Measurements from ENCODE around the gene BCAR3. TPM values are rescaled to one million over a fixed set of nuclear protein-coding genes. Genes with fewer than 3 reads are reported as not detected.

BCAR3 gene
- total RNA-seq, 4 donors from 2014 or later = 20.2 to 47.2 (median 32.3) TPM

- no peak for DNase-seq (ENCODE audit: extremely low spot score)
- intact Hi-C loops (cut with DNase I) = no loop called here
- Histone ChIP-seq H3K36me3 (no peaks in the 10 kb centered on the region), H3K4me1 (peaks cover 0 to 6% (median under 1%) of the 10 kb centered on the region in 4 donors), H3K27me3 (no peaks in the 10 kb centered on the region), H3K27ac (replicated peaks in 1 of 4) (no peak overlapping the region), H3K4me3 (no peak overlapping the region), H3K9me3 (no peaks in the 10 kb centered on the region)
- TF ChIP-seq EP300 (IDR thresholded peaks at IDR 0.05) = no peak
- TF ChIP-seq CTCF (IDR thresholded peaks at IDR 0.05) = no peak
- no peak for TF ChIP-seq POLR2A (IDR thresholded peaks at IDR 0.05; ENCODE audit: low read depth)
- TF ChIP-seq POLR2AphosphoS5 (IDR thresholded peaks at IDR 0.05) = no peak
- WGBS = 84% methylated on average over 11 of the region's 13 CpGs
Observed at GRCh38 chr1:93728480-93729131, 47.0 kb upstream of the BCAR3 start.

GRCh38 chr1:93723733-93724270, 42.2 kb upstream of the BCAR3 start:
- no peak overlapping the region for H3K4me3 ChIP-seq
- no peak for DNase-seq (ENCODE audit: extremely low spot score)
- H3K36me3 ChIP-seq = no peaks in the 10 kb centered on the region
- H3K4me1 ChIP-seq = peaks cover 18 to 37% (median 26%) of the 10 kb centered on the region in 4 donors
- H3K27ac ChIP-seq (replicated peaks in 1 of 4) = no peak overlapping the region
- H3K9me3 ChIP-seq = no peaks in the 10 kb centered on the region
- intact Hi-C loops (cut with DNase I) = no loop called here
- TF ChIP-seq POLR2AphosphoS5 (IDR thresholded peaks at IDR 0.05) (no peak), POLR2A (IDR thresholded peaks at IDR 0.05; ENCODE audit: low read depth) (no peak), EP300 (IDR thresholded peaks at IDR 0.05) (no peak), CTCF (IDR thresholded peaks at IDR 0.05) (no peak)
- H3K27me3 ChIP-seq = no peaks in the 10 kb centered on the region
- 95% methylated on average over 5 of the region's 5 CpGs for WGBS

GRCh38 chr1:93723110-93723509, 41.5 kb upstream of the BCAR3 start:
- DNase-seq (ENCODE audit: extremely low spot score) = no peak
- H3K27me3 ChIP-seq = no peaks in the 10 kb centered on the region
- intact Hi-C loops (cut with DNase I) = no loop called here
- H3K4me1 ChIP-seq = peaks cover 18 to 37% (median 26%) of the 10 kb centered on the region in 4 donors
- peak overlapping the region; percentile 32 to 57 (median 47) for H3K27ac ChIP-seq (replicated peaks in 1 of 4)
- H3K36me3 ChIP-seq = no peaks in the 10 kb centered on the region
- H3K4me3 ChIP-seq = no peak overlapping the region
- 73% methylated on average over 5 of the region's 6 CpGs for WGBS
- no peaks in the 10 kb centered on the region for H3K9me3 ChIP-seq
- TF ChIP-seq CTCF (IDR thresholded peaks at IDR 0.05) (no peak), EP300 (IDR thresholded peaks at IDR 0.05) (no peak), POLR2A (IDR thresholded peaks at IDR 0.05; ENCODE audit: low read depth) (no peak), POLR2AphosphoS5 (IDR thresholded peaks at IDR 0.05) (no peak)

- no peaks in the 10 kb centered on the region for H3K9me3 ChIP-seq
- DNase-seq (ENCODE audit: extremely low spot score) = no peak
- H3K4me3 ChIP-seq = no peak overlapping the region
- peaks cover 18 to 37% (median 26%) of the 10 kb centered on the region in 4 donors for H3K4me1 ChIP-seq
- TF ChIP-seq EP300 (IDR thresholded peaks at IDR 0.05) (no peak), CTCF (IDR thresholded peaks at IDR 0.05) (no peak), POLR2AphosphoS5 (IDR thresholded peaks at IDR 0.05) (no peak), POLR2A (IDR thresholded peaks at IDR 0.05; ENCODE audit: low read depth) (no peak)
- peak overlapping the region; percentile 32 to 57 (median 47) for H3K27ac ChIP-seq (replicated peaks in 1 of 4)
- H3K27me3 ChIP-seq = no peaks in the 10 kb centered on the region
- intact Hi-C loops (cut with DNase I) = no loop called here
- WGBS = 77% methylated on average over 14 of the region's 21 CpGs
- no peaks in the 10 kb centered on the region for H3K36me3 ChIP-seq
Observed at GRCh38 chr1:93722081-93723031, 40.7 kb upstream of the BCAR3 start.

All from esophagus muscularis mucosa (tissue), 4 donors.